WTC11 (cell line): Measurements from ENCODE around the gene CAMKK2. TPM values are rescaled to one million over a fixed set of nuclear protein-coding genes. Genes with fewer than 3 reads are reported as not detected.
"Not testable (repeated sequence)": the region's sequence is repeated elsewhere in the genome, so short reads cannot be mapped to it uniquely, and the experiment has no call there.

Experiments used
- ATAC-seq: fragments of 200-7000 bp; cut with Tn5 transposase; 2 replicates; pipeline ENCODE4 v1.10.0; 2021; ENCODE audit warnings: mild to moderate bottlenecking, moderate library complexity
- CTCF ChIA-PET: fragments of 300-600 bp; sonication (Branson Sonifier 250); formaldehyde crosslinking; loops from one replicate; lab custom pipeline; 2021; ENCODE audit warnings: antibody characterized with exemption; lab: Charles Lee
- POLR2A ChIA-PET: fragments of 350-600 bp; sonication (Branson Sonifier 250); formaldehyde crosslinking; loops from one replicate; lab custom pipeline; 2021; ENCODE audit warnings: antibody characterized with exemption; lab: Charles Lee
- DNase-seq: peaks from one replicate; pipeline ENCODE4 v3.0.0; 2021; ENCODE audit warnings: low spot score
- H3K27ac Mint-ChIP-seq: 2 replicates; pipeline ENCODE4 v1.8.0; 2021; ENCODE audit warnings: mixed read lengths
- H3K27me3 Mint-ChIP-seq: 2 replicates; pipeline ENCODE4 v1.8.0; 2021; ENCODE audit warnings: low read depth, mild to moderate bottlenecking, moderate library complexity, mixed read lengths
- H3K36me3 Mint-ChIP-seq: 2 replicates; pipeline ENCODE4 v1.8.0; 2021; ENCODE audit warnings: mixed read lengths
- H3K4me1 Mint-ChIP-seq: 2 replicates; pipeline ENCODE4 v1.8.0; 2022; ENCODE audit warnings: mixed read lengths
- H3K4me3 Mint-ChIP-seq: 2 replicates; pipeline ENCODE4 v1.8.0; 2021; ENCODE audit warnings: mild to moderate bottlenecking, moderate library complexity, mixed read lengths
- H3K9me3 Mint-ChIP-seq: 2 replicates; pipeline ENCODE4 v1.8.0; 2021; ENCODE audit warnings: mixed read lengths
- AR ChIP-seq: fragments of 250-450 bp; sonication (Bioruptor Pico); IDR thresholded peaks from 2 replicates; pipeline ENCODE4 v1.9.0; 2021; ENCODE audit warnings: mild to moderate bottlenecking
- ATF6 ChIP-seq: sonication (generic); formaldehyde crosslinking; IDR thresholded peaks from 2 replicates; pipeline ENCODE4 v1.8.1; 2023; ENCODE audit warnings: mild to moderate bottlenecking, missing genetic modification reagents
- CREB1 ChIP-seq: sonication (generic); formaldehyde crosslinking; IDR thresholded peaks from 2 replicates; pipeline ENCODE4 v1.8.0; 2023; ENCODE audit warnings: mild to moderate bottlenecking, missing genetic modification reagents
- E2F4 ChIP-seq: sonication (generic); formaldehyde crosslinking; IDR thresholded peaks from 2 replicates; pipeline ENCODE4 v1.8.1; 2022; ENCODE audit warnings: low read depth, mild to moderate bottlenecking, moderate library complexity, missing genetic modification reagents, borderline replicate concordance
- E2F5 ChIP-seq: sonication (generic); formaldehyde crosslinking; IDR thresholded peaks from 2 replicates; pipeline ENCODE4 v1.8.1; 2022; ENCODE audit warnings: mild to moderate bottlenecking, moderate library complexity, missing genetic modification reagents
- ETV6 ChIP-seq: sonication (generic); formaldehyde crosslinking; IDR thresholded peaks from 2 replicates; pipeline ENCODE4 v1.8.1; 2022; ENCODE audit warnings: mild to moderate bottlenecking, missing genetic modification reagents
- GABPB1 ChIP-seq: sonication (generic); formaldehyde crosslinking; IDR thresholded peaks from 2 replicates; pipeline ENCODE4 v1.8.1; 2023; ENCODE audit warnings: mild to moderate bottlenecking, missing genetic modification reagents
- HMGA2 ChIP-seq: fragments of 250-450 bp; sonication (Bioruptor Pico); IDR thresholded peaks from 2 replicates; pipeline ENCODE4 v1.4.0; 2021; ENCODE audit warnings: mild to moderate bottlenecking, moderate library complexity
- IRF1 ChIP-seq: sonication (generic); formaldehyde crosslinking; IDR thresholded peaks from 2 replicates; pipeline ENCODE4 v1.8.0; 2023; ENCODE audit warnings: missing genetic modification reagents
- IRF2 ChIP-seq: sonication (generic); formaldehyde crosslinking; IDR thresholded peaks from 2 replicates; pipeline ENCODE4 v1.8.0; 2022; ENCODE audit warnings: low read depth, missing genetic modification reagents, borderline replicate concordance
- OVOL2 ChIP-seq: fragments of 250-450 bp; sonication (Bioruptor Pico); IDR thresholded peaks from 2 replicates; pipeline ENCODE4 v1.9.0; 2021; ENCODE audit warnings: mild to moderate bottlenecking, borderline replicate concordance
- RELA ChIP-seq: sonication (generic); formaldehyde crosslinking; IDR thresholded peaks from 2 replicates; pipeline ENCODE4 v1.8.1; 2022; ENCODE audit warnings: missing genetic modification reagents, mild to moderate bottlenecking, borderline replicate concordance
- TCF7 ChIP-seq: sonication (generic); formaldehyde crosslinking; IDR thresholded peaks from 2 replicates; pipeline ENCODE4 v1.8.0; 2022; ENCODE audit warnings: mild to moderate bottlenecking, low read depth, missing genetic modification reagents, moderate library complexity
- ZMAT4 ChIP-seq: fragments of 250-450 bp; sonication (Bioruptor Pico); IDR thresholded peaks from 2 replicates; pipeline ENCODE4 v1.9.0; 2021; ENCODE audit warnings: mild to moderate bottlenecking
- ZNF263 ChIP-seq: sonication (generic); formaldehyde crosslinking; IDR thresholded peaks from 2 replicates; pipeline ENCODE4 v1.8.1; 2022; ENCODE audit warnings: low read depth, mild to moderate bottlenecking, moderate library complexity, missing genetic modification reagents
- ZNF416 ChIP-seq: fragments of 250-450 bp; sonication (Bioruptor Pico); IDR thresholded peaks from 2 replicates; pipeline ENCODE4 v1.9.0; 2021; ENCODE audit warnings: mild to moderate bottlenecking, inconsistent platforms
- total RNA-seq: library from RNA; stranded (reverse); gene quantifications from 3 replicates; pipeline ENCODE4 v1.2.3, GENCODE V29; 2021

Gene CAMKK2
- total RNA-seq, 1 experiment from 2014 or later = 36.5 TPM

- Mint-ChIP-seq H3K27ac (no peak overlapping the region), H3K27me3 (peaks cover under 1% of the 10 kb centered on the region; the same call in 1 of the 2 replicates), H3K36me3 (no peaks in the 10 kb centered on the region), H3K4me1 (no peaks in the 10 kb centered on the region), H3K9me3 (no peaks in the 10 kb centered on the region), H3K4me3 (no peak overlapping the region)
- ATAC-seq (no peak), DNase-seq (no peak)
- ChIA-PET POLR2A (no interaction called here), CTCF (no interaction called here)
- no peak for TF ChIP-seq CREB1 (CRISPR knock-in tag)
- no peak for TF ChIP-seq HMGA2
- no peak for TF ChIP-seq ETV6 (CRISPR knock-in tag)
- TF ChIP-seq AR (CRISPR knock-in tag) = no peak
- TF ChIP-seq ZMAT4 (CRISPR knock-in tag) = no peak
- no peak for TF ChIP-seq GABPB1 (CRISPR knock-in tag)
- no peak for TF ChIP-seq IRF2 (CRISPR knock-in tag)
- TF ChIP-seq E2F4 = no peak
- TF ChIP-seq IRF1 = no peak
- TF ChIP-seq ZNF416 (CRISPR knock-in tag) = no peak
- no peak for TF ChIP-seq E2F5 (CRISPR knock-in tag)
- TF ChIP-seq ATF6 = no peak
- TF ChIP-seq TCF7 (CRISPR knock-in tag) = no peak
- TF ChIP-seq RELA (CRISPR knock-in tag) = no peak
- no peak for TF ChIP-seq ZNF263
- TF ChIP-seq OVOL2 (CRISPR knock-in tag) = no peak
Measured at GRCh38 chr12:121202407-121203355, 93.8 kb downstream of the CAMKK2 start.

- DNase-seq, CTCF ChIA-PET, ATAC-seq, H3K36me3 Mint-ChIP-seq, H3K4me3 Mint-ChIP-seq, POLR2A ChIA-PET, H3K9me3 Mint-ChIP-seq, H3K27ac Mint-ChIP-seq, H3K4me1 Mint-ChIP-seq, H3K27me3 Mint-ChIP-seq: not testable (repeated sequence)
Measured at GRCh38 chr12:121201140-121201539, 95.4 kb downstream of the CAMKK2 start.
